ENCODE data around the gene LPAR2.
"Not testable (repeated sequence)": the region's sequence is repeated elsewhere in the genome, so short reads cannot be mapped to it uniquely, and the experiment has no call there.

The LPAR2 gene

GRCh38 chr19:19631346-19631745, 3.3 kb upstream of the LPAR2 start:
- DNase-seq (ENCODE audit: low spot score) = no peak

DNA sequence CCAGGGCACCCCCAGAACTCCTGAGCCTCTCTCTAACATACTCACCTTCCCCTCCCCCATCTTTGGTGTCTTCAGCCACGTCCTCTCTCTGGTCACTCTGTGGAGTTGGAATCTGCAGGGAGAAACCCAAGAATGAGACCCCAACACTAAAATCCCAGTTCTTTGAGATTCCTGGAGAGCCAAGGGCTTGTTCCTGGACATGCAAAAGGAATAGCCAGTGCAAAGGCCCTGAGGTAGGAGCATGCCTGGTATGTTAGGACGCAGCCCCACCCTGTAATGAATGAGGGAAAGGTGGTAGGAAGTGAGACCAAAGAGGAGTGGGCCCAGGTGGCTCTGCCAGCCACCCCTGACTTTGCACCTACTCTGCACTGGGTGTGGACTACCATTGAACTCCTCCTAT, 2.4 kb upstream of the LPAR2 start:
- no peak for DNase-seq (ENCODE audit: low spot score)

DNA sequence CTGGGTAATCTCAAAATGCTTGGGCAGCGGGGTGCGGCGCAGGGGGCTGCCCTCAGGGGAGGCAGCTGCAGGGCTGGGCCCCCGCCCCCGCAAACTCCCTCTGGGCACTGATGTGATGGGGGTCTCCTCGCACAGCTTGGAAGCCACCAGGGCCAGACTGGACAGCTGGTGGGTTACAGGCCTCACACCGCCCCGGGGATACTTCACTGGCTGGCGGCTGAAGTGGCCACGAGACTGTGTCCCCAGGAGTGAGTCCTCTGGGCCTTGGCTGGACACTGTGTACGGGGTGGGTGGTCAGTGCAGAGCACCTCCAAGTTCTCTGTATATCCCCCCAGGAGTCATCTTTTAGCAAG, 2.0 kb upstream of the LPAR2 start:
- no peak for DNase-seq (ENCODE audit: low spot score)

- peak; percentile 55 for DNase-seq (ENCODE audit: low spot score)
Observed at GRCh38 chr19:19628501-19629134, 598 bp upstream of the LPAR2 start.

- DNase-seq (ENCODE audit: low spot score) = no peak
Observed at GRCh38 chr19:19626516-19627472, 1.2 kb downstream of the LPAR2 start.

- no peak for DNase-seq (ENCODE audit: low spot score)
Observed at GRCh38 chr19:19624032-19624570, 3.9 kb downstream of the LPAR2 start.

DNA sequence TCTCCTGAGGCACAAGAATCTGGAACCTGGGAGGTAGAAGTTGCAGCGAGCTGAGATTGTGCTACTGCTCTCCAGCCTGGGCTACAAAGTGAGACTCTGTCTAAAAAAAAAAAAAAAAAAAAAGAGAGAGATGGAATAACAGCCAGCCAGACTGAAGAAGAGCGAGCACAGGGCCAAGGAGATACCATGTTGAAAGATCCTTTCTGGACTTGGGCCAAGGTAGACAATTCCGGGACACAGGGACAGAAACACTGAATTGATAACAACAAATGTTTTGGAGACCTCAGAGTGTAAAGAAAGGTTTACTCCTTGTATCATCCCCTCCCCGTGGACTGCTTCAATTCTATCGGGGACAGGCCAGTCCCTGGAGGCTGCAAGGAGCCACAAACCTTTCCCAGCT, 4.6 kb downstream of the LPAR2 start:
- DNase-seq (ENCODE audit: low spot score) = no peak

- DNase-seq (ENCODE audit: low spot score) = no peak
Observed at GRCh38 chr19:19619849-19620210, 8.2 kb downstream of the LPAR2 start.

DNA sequence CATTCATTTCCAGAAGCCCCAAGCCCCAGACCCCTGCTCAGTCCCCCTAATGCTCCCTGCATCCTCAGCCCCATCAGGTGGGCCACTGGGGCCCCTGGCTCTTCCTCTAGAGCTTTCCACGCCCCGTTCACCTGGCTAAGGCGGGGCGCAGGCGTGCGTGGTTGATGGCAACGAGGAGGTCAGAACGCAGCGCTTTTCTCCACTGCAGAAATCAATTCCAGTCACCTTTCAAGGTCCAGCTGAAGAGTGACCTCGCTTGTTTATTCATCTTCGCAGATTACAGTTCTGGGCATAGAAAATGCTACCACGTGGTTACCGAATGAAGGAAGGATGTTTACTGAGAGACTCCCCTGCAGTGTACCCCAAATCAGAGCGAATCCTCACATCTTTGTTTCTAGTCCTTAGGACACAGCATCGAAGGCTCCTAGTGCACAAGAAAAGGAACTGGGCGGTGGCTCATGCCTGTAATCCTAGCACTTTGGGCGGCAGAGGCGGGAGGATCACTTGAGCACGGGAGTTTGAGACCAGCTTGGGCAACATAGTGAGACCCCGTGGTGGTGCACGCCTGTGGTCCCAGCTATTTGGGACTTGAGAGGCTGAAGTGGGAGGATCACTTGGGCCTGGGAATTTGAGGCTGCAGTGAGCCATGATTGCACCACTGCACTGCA, 8.7 kb downstream of the LPAR2 start:
- DNase-seq (ENCODE audit: low spot score) = no peak

GRCh38 chr19:19618219-19619051, 9.6 kb downstream of the LPAR2 start, which contains the start of gene PBX4:
Gene PBX4 (minus strand): TSS chr19:19618687. CDS start chr19:19618629, 58 bp downstream.
- DNase-seq (ENCODE audit: low spot score) = peak; percentile 98

DNA sequence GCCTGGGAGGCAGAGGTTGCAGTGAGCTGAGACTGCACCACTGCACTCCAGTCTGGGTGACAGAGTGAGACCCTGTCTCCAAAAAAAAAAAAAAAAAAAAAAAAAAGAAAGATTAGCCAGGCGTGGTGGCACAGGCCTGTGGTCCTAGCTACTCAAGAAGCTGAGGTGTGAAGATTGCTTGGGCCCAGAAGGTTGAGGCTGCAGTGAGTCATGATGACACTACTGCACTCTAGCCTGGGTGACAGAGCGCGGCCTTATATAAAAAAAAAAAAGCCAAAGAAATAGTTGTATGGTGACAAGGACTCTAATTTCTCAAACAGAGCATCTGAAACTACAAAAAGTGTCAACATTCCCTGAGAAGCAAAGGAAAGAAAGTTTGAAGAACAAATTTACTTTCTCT, 12.9 kb downstream of the LPAR2 start:
- DNase-seq (ENCODE audit: low spot score) = no peak

- no peak for DNase-seq (ENCODE audit: low spot score)
Observed at GRCh38 chr19:19613506-19613905, 14.5 kb downstream of the LPAR2 start.

DNA sequence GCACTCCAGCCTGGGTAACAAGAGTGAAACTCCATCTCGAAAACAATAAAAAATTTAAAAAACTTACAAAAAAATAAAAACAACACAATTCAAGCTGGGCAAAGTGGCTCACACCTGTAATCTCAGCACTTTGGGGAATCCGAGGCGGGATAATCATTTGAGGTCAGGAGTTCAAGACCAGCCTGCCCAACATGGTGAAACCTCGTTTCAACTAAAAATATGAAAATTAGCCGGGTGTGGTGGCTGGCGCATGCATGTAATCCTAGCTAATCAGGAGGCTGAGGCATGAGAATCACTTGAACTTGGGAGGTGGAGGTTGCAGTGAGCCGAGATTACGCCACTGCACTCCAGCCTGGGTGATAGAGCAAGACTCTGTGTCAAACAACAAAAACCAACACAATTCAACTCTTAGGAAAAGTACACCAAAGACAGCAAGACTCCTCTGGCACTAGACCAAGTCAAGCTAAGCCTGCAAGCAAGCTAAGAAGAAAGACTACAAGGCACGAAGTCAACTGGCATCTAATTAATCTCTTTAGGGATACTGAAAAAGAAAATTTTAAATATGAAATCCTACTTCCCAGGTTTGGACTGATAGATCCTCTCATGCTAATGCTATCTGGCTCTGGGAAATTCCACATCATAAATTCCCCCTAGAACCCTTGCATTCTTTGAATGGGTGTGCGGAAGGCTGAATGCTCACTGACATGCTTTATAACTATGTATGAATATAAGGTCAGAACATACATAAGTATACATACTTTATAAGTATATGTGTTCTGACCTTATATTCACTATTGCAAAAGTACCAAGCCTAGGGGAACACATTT, 17.4 kb downstream of the LPAR2 start:
- no peak for DNase-seq (ENCODE audit: low spot score)

DNA sequence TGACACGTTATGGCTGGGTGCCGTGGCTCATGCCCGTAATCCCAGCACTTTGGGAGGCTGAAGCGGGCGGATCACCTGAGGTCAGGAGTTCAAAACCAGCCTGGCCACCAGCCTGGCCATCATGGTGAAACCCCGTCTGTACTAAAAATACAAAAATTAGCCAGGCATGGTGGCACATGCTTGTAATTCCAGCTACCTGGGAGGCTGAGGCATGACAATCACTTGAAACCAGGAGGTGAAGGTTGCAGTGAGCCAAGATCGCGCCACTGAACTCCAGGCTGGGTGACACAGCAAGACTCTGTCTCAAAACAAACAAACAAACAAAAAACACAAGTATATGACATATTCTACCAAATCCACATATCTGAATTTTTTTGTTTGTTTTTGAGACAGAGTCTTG, 21.3 kb downstream of the LPAR2 start:
- DNase-seq (ENCODE audit: low spot score) = not testable (repeated sequence)

DNA sequence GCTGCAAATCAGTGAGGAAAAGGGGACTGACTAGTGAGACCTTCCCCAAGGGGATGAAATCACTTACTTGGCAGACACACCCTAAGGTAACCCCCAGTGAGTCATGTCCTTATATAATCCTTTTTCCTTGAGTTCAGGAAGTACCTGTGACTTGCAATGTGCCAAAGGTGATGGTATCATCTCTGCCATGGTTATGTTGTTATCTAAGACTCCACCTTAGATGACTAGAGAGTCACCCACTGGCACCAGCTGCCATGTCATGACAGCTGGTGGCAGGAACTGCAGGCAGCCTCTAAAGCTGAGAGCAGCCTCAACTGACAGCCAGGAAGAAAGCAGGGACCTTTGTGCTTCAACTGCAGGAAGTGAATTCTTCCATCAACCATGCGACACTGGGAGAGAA, 22.0 kb downstream of the LPAR2 start:
- DNase-seq (ENCODE audit: low spot score) = no peak

DNA sequence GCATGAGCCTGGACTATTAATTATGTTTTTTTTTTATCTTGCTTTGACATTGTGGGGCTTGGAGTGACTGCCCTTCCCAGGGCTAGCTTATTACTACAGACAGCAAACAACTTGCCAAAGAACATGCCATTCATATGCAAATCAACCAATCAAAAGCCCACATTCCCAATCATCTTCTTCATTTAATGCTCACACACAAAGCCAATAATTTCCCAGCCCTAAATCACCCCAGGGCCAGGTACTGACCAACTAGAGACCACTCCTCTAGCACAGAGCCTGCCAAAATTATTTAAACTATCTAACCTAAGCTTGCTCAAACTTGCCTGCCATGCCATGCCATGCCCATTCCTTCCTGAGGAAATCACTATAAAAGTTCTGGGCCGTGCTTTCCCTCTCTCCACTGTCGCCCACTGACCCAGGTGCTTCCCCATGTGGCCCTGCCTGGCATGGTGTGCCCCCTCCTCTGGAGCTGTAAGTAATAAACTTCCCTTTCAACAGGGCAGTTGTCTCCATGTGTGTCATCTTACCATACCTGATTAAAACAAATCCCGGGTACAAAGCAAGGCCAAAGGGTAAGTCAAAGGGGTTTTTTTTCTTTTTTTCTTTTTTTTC, 25.2 kb downstream of the LPAR2 start:
- no peak for DNase-seq (ENCODE audit: low spot score)

DNA sequence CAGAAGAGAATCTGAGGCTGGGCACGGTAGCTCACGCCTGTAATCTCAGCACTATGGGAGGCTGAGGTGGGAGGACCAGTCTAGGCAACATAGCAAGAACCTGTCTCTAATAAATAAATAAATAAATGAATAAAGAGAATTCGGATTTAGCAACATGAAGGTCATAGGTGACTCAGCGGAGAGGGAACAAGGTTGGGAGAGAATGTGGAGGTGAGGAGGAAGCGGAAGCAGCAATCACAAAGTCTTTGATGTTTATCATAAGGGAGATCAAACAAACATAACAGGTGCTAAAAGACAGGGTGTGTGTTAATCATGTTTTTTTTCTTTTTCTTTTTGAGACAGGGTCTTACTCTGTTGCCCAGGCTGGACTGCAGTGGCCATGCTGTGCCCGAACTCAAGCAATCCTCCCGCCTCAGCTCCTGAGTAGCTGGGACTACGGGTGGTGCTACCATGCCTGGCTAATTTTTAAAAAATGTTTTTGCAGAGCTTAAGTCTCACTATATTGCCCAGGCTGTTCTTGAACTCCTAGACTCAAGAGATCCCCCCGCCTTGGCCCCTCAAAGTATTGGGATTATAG, 25.8 kb downstream of the LPAR2 start:
- DNase-seq (ENCODE audit: low spot score) = no peak

- no peak for DNase-seq (ENCODE audit: low spot score)
Observed at GRCh38 chr19:19600793-19601330, 27.2 kb downstream of the LPAR2 start.

DNA sequence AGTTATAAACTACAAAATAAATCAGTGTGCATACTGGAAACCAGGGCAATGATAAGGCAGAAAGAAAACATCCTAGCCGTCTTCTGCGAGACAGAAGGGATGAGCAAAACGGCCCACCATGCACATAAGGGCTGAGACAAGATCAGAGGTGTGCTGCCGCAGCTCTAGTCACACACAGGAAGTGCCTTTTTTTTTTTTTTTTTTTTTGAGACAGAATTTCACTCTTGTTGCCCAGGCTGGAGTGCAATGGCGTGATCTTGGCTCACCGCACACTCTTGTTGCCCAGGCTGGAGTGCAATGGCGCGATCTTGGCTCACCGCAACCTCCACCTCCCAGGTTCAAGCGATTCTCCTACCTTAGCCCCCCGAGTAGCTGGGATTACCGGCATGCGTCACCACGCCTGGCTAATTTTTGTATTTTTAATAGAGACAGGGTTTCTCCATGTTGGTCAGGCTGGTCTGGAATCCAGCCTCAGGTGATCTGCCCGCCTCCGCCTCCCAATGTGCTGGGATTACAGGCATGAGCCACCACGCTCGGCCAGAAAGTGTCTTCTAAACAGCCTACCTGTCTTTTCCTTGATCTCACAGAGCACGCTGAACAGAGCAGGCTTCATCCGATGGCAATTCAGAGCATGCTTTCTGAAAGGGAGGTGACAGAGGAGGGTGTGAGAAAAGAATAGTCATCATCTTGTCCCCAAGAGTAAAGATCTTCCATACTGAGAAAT, 29.1 kb downstream of the LPAR2 start:
- DNase-seq (ENCODE audit: low spot score) = peak; percentile 37

All from germinal center (tissue), 1 donor.